K562 (cell line): ENCODE results near the gene GATC. TPM values are rescaled to one million over a fixed set of nuclear protein-coding genes. Genes with fewer than 3 reads are reported as not detected.

Source experiments
- CBFA2T3 ChIP-seq: fragments of 450-650 bp; IDR thresholded peaks from 2 replicates; pipeline ENCODE4 v1.6.1; 2017
- DNMT1 ChIP-seq: fragments of 450-650 bp; IDR thresholded peaks from 2 replicates; pipeline ENCODE4 v1.6.1; 2016; ENCODE audit warnings: antibody characterized with exemption, mild to moderate bottlenecking
- HOXB6 ChIP-seq: fragments of 250-450 bp; sonication (Bioruptor Pico); IDR thresholded peaks from 2 replicates; pipeline ENCODE4 v1.5.1; 2022; ENCODE audit warnings: mild to moderate bottlenecking, borderline replicate concordance
- KLF6 ChIP-seq: fragments of 250-450 bp; sonication (Bioruptor Pico); IDR thresholded peaks from 2 replicates; pipeline ENCODE4 v1.4.0; 2020; ENCODE audit warnings: mild to moderate bottlenecking, moderate library complexity, borderline replicate concordance
- POLR2B ChIP-seq: fragments of 450-650 bp; IDR thresholded peaks from 2 replicates; pipeline ENCODE4 v1.6.1; 2018; ENCODE audit warnings: low read depth; ENCODE audit not compliant: partially characterized antibody
- PTBP1 ChIP-seq: fragments of 200-400 bp; formaldehyde crosslinking; IDR thresholded peaks from 2 replicates; pipeline ENCODE4 v1.6.1; 2017; ENCODE audit warnings: low read depth, low read length
- RAD51 ChIP-seq: fragments of 450-650 bp; IDR thresholded peaks from 2 replicates; pipeline ENCODE4 v1.7.1; 2016; ENCODE audit warnings: low read depth, mild to moderate bottlenecking, borderline replicate concordance
- RCOR1 ChIP-seq, 2 experiments: IDR thresholded peaks; 2 replicates each; pipeline ENCODE4 v1.6.1; 2012; ENCODE audit warnings: low read depth in 2 of 2, low read length in 2 of 2, borderline replicate concordance in 1 of 2, improper control_type of control experiment in 1 of 2
- SRF ChIP-seq, 2 experiments: fragments of 250-450, 450-650 bp in 1 of 2; sonication (Bioruptor Pico) in 1 of 2; sonication (generic) in 1 of 2; formaldehyde crosslinking; IDR thresholded peaks; 2 replicates each; pipeline versions ENCODE4 v1.5.0 to v1.5.1; 2020 to 2022; ENCODE audit warnings: mild to moderate bottlenecking in 1 of 2, missing genetic modification reagents in 1 of 2
- ZNF263 ChIP-seq: sonication (generic); formaldehyde crosslinking; IDR thresholded peaks from 2 replicates; pipeline ENCODE4 v1.8.0; 2022; ENCODE audit warnings: mild to moderate bottlenecking, missing genetic modification reagents, borderline replicate concordance
- polyA plus RNA-seq, 8 experiments: library from polyadenylated mRNA; depleted of rRNA in 4 of 8; stranded (reverse) in 5 of 8; unstranded in 3 of 8; fragments of >200 nt; fragmentation: Nextera tagmentation in 2 of 8; fragmentation: Illumina TruSeq in 1 of 8; extraction: Ambion mirVana in 2 of 8; extraction: Trizol in 1 of 8; gene quantifications; 2 replicates each; pipeline versions ENCODE4 v1.2.1 to v1.2.3, GENCODE V29; 2011 to 2014; ENCODE audit warnings: inconsistent platforms in 1 of 8, missing spikeins in 1 of 8
- total RNA-seq, 7 experiments: library from RNA; depleted of rRNA in 6 of 7; stranded (reverse); fragments of >200 nt in 6 of 7; fragmentation: Illumina TruSeq in 2 of 7; extraction: Trizol in 2 of 7; gene quantifications; 2 replicates each; pipeline versions ENCODE4 v1.2.1 to v1.2.3, GENCODE V29; 2011 to 2021; ENCODE audit warnings: low replicate concordance in 1 of 7
- TF ChIP-seq, protein P1 (sequence below): fragments of 250-450 bp; sonication (Bioruptor Pico); IDR thresholded peaks from 2 replicates; pipeline ENCODE4 v1.5.0; 2021
- TF ChIP-seq, protein P2 (sequence below): fragments of 450-650 bp; formaldehyde crosslinking; IDR thresholded peaks from 2 replicates; pipeline ENCODE4 v1.4.0; 2022; ENCODE audit warnings: missing genetic modification characterization
- TF ChIP-seq, protein P3 (sequence below): fragments of 250-450 bp; sonication (Bioruptor Pico); IDR thresholded peaks from 2 replicates; pipeline ENCODE4 v1.8.0; 2022; ENCODE audit warnings: inconsistent platforms
- TF ChIP-seq, protein P4 (sequence below): fragments of 450-650 bp; IDR thresholded peaks from 2 replicates; pipeline ENCODE4 v1.6.1; 2016; ENCODE audit warnings: antibody characterized with exemption
- TF ChIP-seq, protein P5 (sequence below): IDR thresholded peaks from 2 replicates; pipeline ENCODE4 v1.6.1; 2011; ENCODE audit not compliant: insufficient read length; ENCODE audit errors: extremely low read depth
- TF ChIP-seq, protein P6 (sequence below), 2 experiments: fragments of 200-800 bp in 1 of 2; sonication (Bioruptor generic) in 1 of 2; sonication (generic) in 1 of 2; formaldehyde crosslinking in 1 of 2; IDR thresholded peaks in 1 of 2; conservative IDR thresholded peaks in 1 of 2; 2 replicates each; pipeline versions ENCODE4 v1.5.0 to v1.6.1; 2016 to 2020; ENCODE audit warnings: missing compliant biosample characterization in 1 of 2, missing genetic modification characterization in 1 of 2, missing genetic modification reagents in 1 of 2
- TF ChIP-seq, protein P7 (sequence below): fragments of 250-450 bp; sonication (Bioruptor Pico); IDR thresholded peaks from 2 replicates; pipeline ENCODE4 v1.8.0; 2021; ENCODE audit warnings: mild to moderate bottlenecking, moderate library complexity

The GATC gene
- total and polyA plus RNA-seq, 9 of the 15 experiments (the other 6 are each of a cell fraction or from before 2014, with no cell fraction given) = 5.8 to 52.6 (median 28.2) TPM

DNA sequence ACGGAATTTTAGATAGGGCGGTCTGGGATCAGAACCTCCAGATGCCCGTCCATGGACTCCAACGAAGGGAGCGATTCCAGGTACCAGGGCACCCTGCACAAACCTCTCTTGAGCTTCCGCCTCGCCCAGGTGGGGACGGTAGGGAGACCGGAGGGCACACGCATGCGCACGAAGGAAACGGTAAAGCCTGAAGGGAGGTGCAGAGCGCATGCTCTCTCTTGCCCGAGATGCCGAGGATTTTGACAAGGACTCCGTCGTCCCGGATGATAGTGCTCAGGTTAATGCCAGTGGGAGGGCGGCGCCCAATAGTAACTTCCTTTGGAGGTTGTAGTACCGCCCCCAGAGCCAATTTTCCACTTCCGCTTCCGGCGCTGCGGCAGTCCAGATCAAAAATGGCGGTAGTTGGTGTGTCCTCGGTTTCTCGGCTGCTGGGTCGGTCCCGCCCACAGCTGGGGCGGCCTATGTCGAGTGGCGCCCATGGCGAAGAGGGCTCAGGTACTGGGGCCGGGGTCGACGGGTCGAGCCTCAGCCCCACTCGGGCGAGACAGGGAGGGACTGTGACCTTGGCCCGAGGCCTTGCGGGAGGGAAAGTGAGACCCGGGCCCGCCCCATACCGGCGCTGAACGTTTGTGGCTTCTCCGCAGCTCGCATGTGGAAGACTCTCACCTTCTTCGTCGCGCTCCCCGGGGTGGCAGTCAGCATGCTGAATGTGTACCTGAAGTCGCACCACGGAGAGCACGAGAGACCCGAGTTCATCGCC is 8.3 kb upstream of the GATC start, which contains the start of gene COX6A1 (continued):
- TF ChIP-seq, protein P1, sequence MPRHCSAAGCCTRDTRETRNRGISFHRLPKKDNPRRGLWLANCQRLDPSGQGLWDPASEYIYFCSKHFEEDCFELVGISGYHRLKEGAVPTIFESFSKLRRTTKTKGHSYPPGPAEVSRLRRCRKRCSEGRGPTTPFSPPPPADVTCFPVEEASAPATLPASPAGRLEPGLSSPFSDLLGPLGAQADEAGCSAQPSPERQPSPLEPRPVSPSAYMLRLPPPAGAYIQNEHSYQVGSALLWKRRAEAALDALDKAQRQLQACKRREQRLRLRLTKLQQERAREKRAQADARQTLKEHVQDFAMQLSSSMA (CRISPR knock-in tag) = no peak
- TF ChIP-seq, protein P2, sequence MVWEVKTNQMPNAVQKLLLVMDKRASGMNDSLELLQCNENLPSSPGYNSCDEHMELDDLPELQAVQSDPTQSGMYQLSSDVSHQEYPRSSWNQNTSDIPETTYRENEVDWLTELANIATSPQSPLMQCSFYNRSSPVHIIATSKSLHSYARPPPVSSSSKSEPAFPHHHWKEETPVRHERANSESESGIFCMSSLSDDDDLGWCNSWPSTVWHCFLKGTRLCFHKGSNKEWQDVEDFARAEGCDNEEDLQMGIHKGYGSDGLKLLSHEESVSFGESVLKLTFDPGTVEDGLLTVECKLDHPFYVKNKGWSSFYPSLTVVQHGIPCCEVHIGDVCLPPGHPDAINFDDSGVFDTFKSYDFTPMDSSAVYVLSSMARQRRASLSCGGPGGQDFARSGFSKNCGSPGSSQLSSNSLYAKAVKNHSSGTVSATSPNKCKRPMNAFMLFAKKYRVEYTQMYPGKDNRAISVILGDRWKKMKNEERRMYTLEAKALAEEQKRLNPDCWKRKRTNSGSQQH (CRISPR knock-in tag) = no peak
- TF ChIP-seq SRF (CRISPR knock-in tag; IDR thresholded peaks at IDR 0.05) (peak in 1 of 2 experiments; percentile 83; a peak in 2 of 4 replicates), DNMT1 (no peak), HOXB6 (CRISPR knock-in tag) (no peak), KLF6 (CRISPR knock-in tag) (peak; percentile 60; the same call in 1 of the 2 replicates), RCOR1 (IDR thresholded peaks at IDR 0.05; ENCODE audit: borderline replicate concordance in 1 of 2, low read depth in 2 of 2, low read length in 2 of 2) (peak in 1 of 2 experiments; percentile 70; a peak in 1 of 4 replicates), RAD51 (no peak), ZNF263 (CRISPR knock-in tag) (peak; percentile 48; the same call in 1 of the 2 replicates), CBFA2T3 (no peak), POLR2B (peak; percentile 88), PTBP1 (no peak)
- TF ChIP-seq, protein P3, sequence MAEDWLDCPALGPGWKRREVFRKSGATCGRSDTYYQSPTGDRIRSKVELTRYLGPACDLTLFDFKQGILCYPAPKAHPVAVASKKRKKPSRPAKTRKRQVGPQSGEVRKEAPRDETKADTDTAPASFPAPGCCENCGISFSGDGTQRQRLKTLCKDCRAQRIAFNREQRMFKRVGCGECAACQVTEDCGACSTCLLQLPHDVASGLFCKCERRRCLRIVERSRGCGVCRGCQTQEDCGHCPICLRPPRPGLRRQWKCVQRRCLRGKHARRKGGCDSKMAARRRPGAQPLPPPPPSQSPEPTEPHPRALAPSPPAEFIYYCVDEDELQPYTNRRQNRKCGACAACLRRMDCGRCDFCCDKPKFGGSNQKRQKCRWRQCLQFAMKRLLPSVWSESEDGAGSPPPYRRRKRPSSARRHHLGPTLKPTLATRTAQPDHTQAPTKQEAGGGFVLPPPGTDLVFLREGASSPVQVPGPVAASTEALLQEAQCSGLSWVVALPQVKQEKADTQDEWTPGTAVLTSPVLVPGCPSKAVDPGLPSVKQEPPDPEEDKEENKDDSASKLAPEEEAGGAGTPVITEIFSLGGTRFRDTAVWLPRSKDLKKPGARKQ (CRISPR knock-in tag) = no peak
- TF ChIP-seq, protein P4, sequence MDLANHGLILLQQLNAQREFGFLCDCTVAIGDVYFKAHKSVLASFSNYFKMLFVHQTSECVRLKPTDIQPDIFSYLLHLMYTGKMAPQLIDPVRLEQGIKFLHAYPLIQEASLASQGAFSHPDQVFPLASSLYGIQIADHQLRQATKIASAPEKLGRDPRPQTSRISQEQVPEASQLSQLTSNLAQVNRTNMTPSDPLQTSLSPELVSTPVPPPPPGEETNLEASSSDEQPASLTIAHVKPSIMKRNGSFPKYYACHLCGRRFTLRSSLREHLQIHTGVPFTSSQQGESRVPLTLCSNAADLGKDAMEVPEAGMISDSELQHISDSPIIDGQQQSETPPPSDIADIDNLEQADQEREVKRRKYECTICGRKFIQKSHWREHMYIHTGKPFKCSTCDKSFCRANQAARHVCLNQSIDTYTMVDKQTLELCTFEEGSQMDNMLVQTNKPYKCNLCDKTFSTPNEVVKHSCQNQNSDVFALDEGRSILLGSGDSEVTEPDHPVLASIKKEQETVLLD = peak; percentile 98
- TF ChIP-seq, protein P5, sequence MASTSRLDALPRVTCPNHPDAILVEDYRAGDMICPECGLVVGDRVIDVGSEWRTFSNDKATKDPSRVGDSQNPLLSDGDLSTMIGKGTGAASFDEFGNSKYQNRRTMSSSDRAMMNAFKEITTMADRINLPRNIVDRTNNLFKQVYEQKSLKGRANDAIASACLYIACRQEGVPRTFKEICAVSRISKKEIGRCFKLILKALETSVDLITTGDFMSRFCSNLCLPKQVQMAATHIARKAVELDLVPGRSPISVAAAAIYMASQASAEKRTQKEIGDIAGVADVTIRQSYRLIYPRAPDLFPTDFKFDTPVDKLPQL = no peak
- TF ChIP-seq, protein P6, sequence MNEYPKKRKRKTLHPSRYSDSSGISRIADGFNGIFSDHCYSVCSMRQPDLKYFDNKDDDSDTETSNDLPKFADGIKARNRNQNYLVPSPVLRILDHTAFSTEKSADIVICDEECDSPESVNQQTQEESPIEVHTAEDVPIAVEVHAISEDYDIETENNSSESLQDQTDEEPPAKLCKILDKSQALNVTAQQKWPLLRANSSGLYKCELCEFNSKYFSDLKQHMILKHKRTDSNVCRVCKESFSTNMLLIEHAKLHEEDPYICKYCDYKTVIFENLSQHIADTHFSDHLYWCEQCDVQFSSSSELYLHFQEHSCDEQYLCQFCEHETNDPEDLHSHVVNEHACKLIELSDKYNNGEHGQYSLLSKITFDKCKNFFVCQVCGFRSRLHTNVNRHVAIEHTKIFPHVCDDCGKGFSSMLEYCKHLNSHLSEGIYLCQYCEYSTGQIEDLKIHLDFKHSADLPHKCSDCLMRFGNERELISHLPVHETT (CRISPR knock-in tag; conservative IDR thresholded peaks at IDR 0.05 in 1 of 2, IDR thresholded peaks at IDR 0.05 in 1 of 2) = no peak
- TF ChIP-seq, protein P7, sequence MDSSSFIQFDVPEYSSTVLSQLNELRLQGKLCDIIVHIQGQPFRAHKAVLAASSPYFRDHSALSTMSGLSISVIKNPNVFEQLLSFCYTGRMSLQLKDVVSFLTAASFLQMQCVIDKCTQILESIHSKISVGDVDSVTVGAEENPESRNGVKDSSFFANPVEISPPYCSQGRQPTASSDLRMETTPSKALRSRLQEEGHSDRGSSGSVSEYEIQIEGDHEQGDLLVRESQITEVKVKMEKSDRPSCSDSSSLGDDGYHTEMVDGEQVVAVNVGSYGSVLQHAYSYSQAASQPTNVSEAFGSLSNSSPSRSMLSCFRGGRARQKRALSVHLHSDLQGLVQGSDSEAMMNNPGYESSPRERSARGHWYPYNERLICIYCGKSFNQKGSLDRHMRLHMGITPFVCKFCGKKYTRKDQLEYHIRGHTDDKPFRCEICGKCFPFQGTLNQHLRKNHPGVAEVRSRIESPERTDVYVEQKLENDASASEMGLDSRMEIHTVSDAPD (CRISPR knock-in tag) = no peak
